Sigmoid colon (tissue), 4 donors: Measurements from ENCODE around the gene RNF149.

Experiments used
- CTCF ChIP-seq, 4 experiments: fragments of 450-650 bp in 3 of 4; fragments of 200-600 bp in 1 of 4; IDR thresholded peaks; one replicate each; pipeline ENCODE4 v1.5.1; 2016 to 2019; ENCODE audit warnings: antibody characterized with exemption in 4 of 4, mild to moderate bottlenecking in 3 of 4, moderate library complexity in 2 of 4
- EP300 ChIP-seq, 4 donors: sonication (generic); formaldehyde crosslinking; IDR thresholded peaks; one replicate each; pipeline ENCODE4 v1.6.1; 2017; ENCODE audit warnings: antibody characterized with exemption in 4 of 4
- POLR2A ChIP-seq, 2 donors: fragments of 450-650 bp; IDR thresholded peaks; one replicate each; pipeline ENCODE4 v1.6.1; 2016; ENCODE audit warnings: antibody characterized with exemption in 2 of 2, mild to moderate bottlenecking in 2 of 2, moderate library complexity in 2 of 2
- POLR2AphosphoS5 ChIP-seq, 4 donors: sonication (generic); formaldehyde crosslinking; IDR thresholded peaks; one replicate each; pipeline ENCODE4 v1.6.1; 2017; ENCODE audit warnings: antibody characterized with exemption in 4 of 4

GRCh38 chr2:101327863-101328394 is 19.4 kb upstream of the RNF149 start:
- no peak for TF ChIP-seq CTCF (IDR thresholded peaks at IDR 0.05)
- no peak for TF ChIP-seq POLR2A (IDR thresholded peaks at IDR 0.05)
- TF ChIP-seq POLR2AphosphoS5 (IDR thresholded peaks at IDR 0.05) = no peak
- no peak for TF ChIP-seq EP300 (IDR thresholded peaks at IDR 0.05)
